A549 (cell line): ENCODE data around the gene PTPRG.

ENCODE experiments used
- EP300 ChIP-seq, 2 experiments: fragments of >200 bp; sonication (Bioruptor Twin); formaldehyde crosslinking; IDR thresholded peaks; 2 replicates in 1 of 2; 3 replicates in 1 of 2; pipeline ENCODE4 v1.6.1; 2016 to 2017
- KDM5A ChIP-seq: fragments of 200-600 bp; sonication (generic); IDR thresholded peaks from 2 replicates; pipeline ENCODE4 v1.6.1; 2016; ENCODE audit warnings: antibody characterized with exemption, mild to moderate bottlenecking
- POLR2A ChIP-seq: IDR thresholded peaks from 2 replicates; pipeline ENCODE4 v1.6.1; 2012; ENCODE audit warnings: mild to moderate bottlenecking, low read length
- POLR2AphosphoS2 ChIP-seq: conservative IDR thresholded peaks from 2 replicates; pipeline ENCODE4 v1.6.1; 2012; ENCODE audit warnings: low read length, improper control_type of control experiment, inconsistent platforms
- TF ChIP-seq, protein P1 (sequence below): fragments of >200 bp; sonication (Bioruptor Twin); formaldehyde crosslinking; IDR thresholded peaks from 3 replicates; pipeline ENCODE4 v1.5.1; 2016

DNA sequence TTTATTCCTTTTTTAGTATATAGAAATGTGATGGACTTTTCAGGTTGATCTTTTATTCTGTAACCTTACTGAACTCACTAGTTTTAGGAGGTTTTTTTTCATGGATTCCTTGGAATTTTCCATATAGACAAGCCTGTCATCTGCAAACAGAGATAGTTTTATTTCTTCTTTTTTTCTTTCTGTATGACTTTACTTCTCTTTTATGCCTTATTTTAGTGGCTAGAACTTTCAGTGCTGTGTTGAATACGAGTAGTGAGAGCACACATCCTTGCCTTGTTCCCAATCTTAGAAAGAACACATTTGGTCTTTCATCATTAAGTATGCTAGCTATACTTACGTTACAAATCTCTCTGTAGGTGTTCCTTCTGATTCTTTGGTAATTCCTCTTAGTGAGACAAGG is 336.5 kb downstream of the PTPRG start:
- TF ChIP-seq POLR2AphosphoS2 = no peak
- TF ChIP-seq, protein P1, sequence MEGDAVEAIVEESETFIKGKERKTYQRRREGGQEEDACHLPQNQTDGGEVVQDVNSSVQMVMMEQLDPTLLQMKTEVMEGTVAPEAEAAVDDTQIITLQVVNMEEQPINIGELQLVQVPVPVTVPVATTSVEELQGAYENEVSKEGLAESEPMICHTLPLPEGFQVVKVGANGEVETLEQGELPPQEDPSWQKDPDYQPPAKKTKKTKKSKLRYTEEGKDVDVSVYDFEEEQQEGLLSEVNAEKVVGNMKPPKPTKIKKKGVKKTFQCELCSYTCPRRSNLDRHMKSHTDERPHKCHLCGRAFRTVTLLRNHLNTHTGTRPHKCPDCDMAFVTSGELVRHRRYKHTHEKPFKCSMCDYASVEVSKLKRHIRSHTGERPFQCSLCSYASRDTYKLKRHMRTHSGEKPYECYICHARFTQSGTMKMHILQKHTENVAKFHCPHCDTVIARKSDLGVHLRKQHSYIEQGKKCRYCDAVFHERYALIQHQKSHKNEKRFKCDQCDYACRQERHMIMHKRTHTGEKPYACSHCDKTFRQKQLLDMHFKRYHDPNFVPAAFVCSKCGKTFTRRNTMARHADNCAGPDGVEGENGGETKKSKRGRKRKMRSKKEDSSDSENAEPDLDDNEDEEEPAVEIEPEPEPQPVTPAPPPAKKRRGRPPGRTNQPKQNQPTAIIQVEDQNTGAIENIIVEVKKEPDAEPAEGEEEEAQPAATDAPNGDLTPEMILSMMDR = no peak
- TF ChIP-seq POLR2A = no peak
- no peak for TF ChIP-seq KDM5A
- TF ChIP-seq EP300 (IDR thresholded peaks at IDR 0.05) = no peak
